B cell (primary cell): Measurements from ENCODE around the gene HNRNPAB. TPM values are rescaled to one million over a fixed set of nuclear protein-coding genes. Genes with fewer than 3 reads are reported as not detected.
A peak's percentile ranks its signal among the peaks of the same experiment; 100 is the strongest.

ENCODE experiments used
- ATAC-seq: fragments of 200-7000 bp; cut with Tn5 transposase; one replicate; pipeline ENCODE4 v1.10.0; 2021; ENCODE audit warnings: low read depth, mild to moderate bottlenecking, moderate number of reproducible peaks, moderate library complexity
- CTCF ChIA-PET: fragments of 350-600 bp; sonication (Branson Sonifier 250); formaldehyde crosslinking; loops from one replicate; lab custom pipeline; 2021; ENCODE audit warnings: antibody characterized with exemption, inconsistent platforms; lab: Charles Lee
- POLR2A ChIA-PET: fragments of 350-600 bp; sonication (Branson Sonifier 250); formaldehyde crosslinking; loops from one replicate; lab custom pipeline; 2021; ENCODE audit warnings: antibody characterized with exemption; lab: Charles Lee
- DNase-seq: peaks from one replicate; pipeline ENCODE4 v3.0.0; 2013
- H2AFZ ChIP-seq: 2 replicates; pipeline ENCODE4 v1.6.1; 2012; ENCODE audit warnings: mild to moderate bottlenecking, low read depth, low read length; ENCODE audit not compliant: insufficient read depth, poor library complexity, severe bottlenecking
- H3K27ac ChIP-seq, 2 donors: 1 replicate in 1 of 2; 2 replicates in 1 of 2; pipeline ENCODE4 v1.5.1; 2012 to 2013; ENCODE audit warnings: low read length in 2 of 2, mild to moderate bottlenecking in 2 of 2, moderate library complexity in 1 of 2
- H3K27me3 ChIP-seq, 4 experiments: fragments of 200-600 bp in 1 of 4; sonication (generic) in 1 of 4; replicated peaks in 1 of 4; 1 replicate in 2 of 4; 2 replicates in 2 of 4; pipeline versions ENCODE4 v1.6.1 to v1.7.0; 2013 to 2016; ENCODE audit warnings: low read length in 3 of 4, mild to moderate bottlenecking in 2 of 4, mixed read lengths in 1 of 4, moderate library complexity in 1 of 4; ENCODE audit not compliant: insufficient read depth in 4 of 4, control insufficient read depth in 3 of 4; ENCODE audit errors: control extremely low read depth in 1 of 4
- H3K36me3 ChIP-seq, 2 experiments: replicated peaks in 1 of 2; 1 replicate in 1 of 2; 2 replicates in 1 of 2; pipeline versions ENCODE4 v1.6.1 to v1.7.1; 2013; ENCODE audit warnings: low read length in 1 of 2; ENCODE audit not compliant: insufficient read depth in 2 of 2, control insufficient read depth in 1 of 2; ENCODE audit errors: control extremely low read depth in 1 of 2, extremely low read depth in 1 of 2
- H3K4me1 ChIP-seq, 2 donors: fragments of 200-600 bp in 1 of 2; sonication (generic) in 1 of 2; 1 replicate in 1 of 2; 2 replicates in 1 of 2; pipeline versions ENCODE4 v1.5.1 to v1.6.1; 2013 to 2017; ENCODE audit warnings: low read length in 2 of 2; ENCODE audit not compliant: control insufficient read depth in 2 of 2, insufficient read depth in 2 of 2
- H3K4me2 ChIP-seq: replicated peaks from 2 replicates; pipeline ENCODE3; 2012; ENCODE audit warnings: mild to moderate bottlenecking, low read depth, low read length; ENCODE audit not compliant: poor library complexity, severe bottlenecking
- H3K4me3 ChIP-seq, 5 experiments: fragments of 200-600 bp in 1 of 5; sonication (generic) in 1 of 5; 1 replicate in 3 of 5; 2 replicates in 2 of 5; pipeline versions ENCODE4 v1.5.1 to v1.7.0; 2011 to 2016; ENCODE audit warnings: low read length in 4 of 5, mild to moderate bottlenecking in 4 of 5, low read depth in 2 of 5, control low read depth in 1 of 5, moderate library complexity in 1 of 5; ENCODE audit not compliant: insufficient read depth in 1 of 5; ENCODE audit errors: control extremely low read depth in 1 of 5, extremely low read depth in 1 of 5
- H3K79me2 ChIP-seq: fragments of 200-600 bp; sonication (generic); one replicate; pipeline ENCODE4 v1.6.0; 2016; ENCODE audit warnings: low read length; ENCODE audit not compliant: control insufficient read depth, insufficient read depth
- H3K9ac ChIP-seq: fragments of 200-600 bp; sonication (generic); 2 replicates; pipeline ENCODE4 v1.6.1; 2017; ENCODE audit warnings: mild to moderate bottlenecking, low read length, moderate library complexity
- H3K9me3 ChIP-seq, 3 donors: one replicate each; pipeline versions ENCODE4 v1.6.1 to v1.7.1; 2013; ENCODE audit warnings: low read length in 2 of 3; ENCODE audit not compliant: control insufficient read depth in 2 of 3, insufficient read depth in 1 of 3; ENCODE audit errors: control extremely low read depth in 1 of 3
- H4K20me1 ChIP-seq: 2 replicates; pipeline ENCODE4 v1.6.0; 2012; ENCODE audit warnings: mild to moderate bottlenecking, low read length; ENCODE audit not compliant: insufficient read depth, control insufficient read depth, poor library complexity, severe bottlenecking
- H3K27ac Mint-ChIP-seq: one replicate; pipeline ENCODE4 v1.8.0; 2021; ENCODE audit warnings: mixed read lengths
- H3K27me3 Mint-ChIP-seq: one replicate; pipeline ENCODE4 v1.8.0; 2021; ENCODE audit warnings: mixed read lengths
- H3K4me1 Mint-ChIP-seq: one replicate; pipeline ENCODE4 v1.8.0; 2021; ENCODE audit warnings: mixed read lengths
- H3K4me3 Mint-ChIP-seq: one replicate; pipeline ENCODE4 v1.8.0; 2021; ENCODE audit warnings: mixed read lengths
- H3K9me3 Mint-ChIP-seq: one replicate; pipeline ENCODE4 v1.8.0; 2022; ENCODE audit warnings: mixed read lengths; ENCODE audit not compliant: insufficient read depth
- CTCF ChIP-seq: fragments of 200-600 bp; IDR thresholded peaks from one replicate; pipeline ENCODE4 v1.8.0; 2022; ENCODE audit warnings: antibody characterized with exemption, mild to moderate bottlenecking
- EZH2 ChIP-seq: IDR thresholded peaks from 2 replicates; pipeline ENCODE4 v1.6.1; 2012; ENCODE audit warnings: borderline replicate concordance, low read depth, mild to moderate bottlenecking, moderate library complexity, low read length; ENCODE audit not compliant: insufficient read depth, poor library complexity, severe bottlenecking
- WGBS: methylation state at CpG from one replicate; pipeline ENCODE4 v1.1.5; 2013; ENCODE audit warnings: missing lambda C conversion rate; ENCODE audit not compliant: insufficient coverage; 5-methylcytosine and 5-hydroxymethylcytosine counted together
- intact Hi-C: fragments of 100-400 bp; cut with micrococcal nuclease; formaldehyde crosslinking; loops from one replicate; pipeline ENCODE4 v1.10.0; 2022
- polyA plus RNA-seq: library from polyadenylated mRNA; depleted of rRNA; stranded (reverse); fragments of >200 nt; gene quantifications from 2 replicates; pipeline ENCODE4 v1.2.3, GENCODE V29; 2012
- total RNA-seq, 2 donors: library from RNA; stranded (reverse); fragments of 120-200 nt in 1 of 2; gene quantifications; 1 replicate in 1 of 2; 2 replicates in 1 of 2; pipeline versions ENCODE4 v1.2.3 to v1.2.4, GENCODE V29; 2013 to 2022

Gene HNRNPAB
- total and polyA plus RNA-seq, 2 donors (not counting 1 experiment from before 2014, with no cell fraction given): 25.1 to 75.1 TPM

- TF ChIP-seq CTCF (no peak), EZH2 (no peak)
- ATAC-seq (no peak), DNase-seq (no peak)
- Histone ChIP-seq H3K79me2 (peaks cover 9% of the 10 kb centered on the region), H3K9me3 (no peaks in the 10 kb centered on the region), H3K9ac (no peak overlapping the region), H3K4me1 (peaks cover 44 to 64% of the 10 kb centered on the region in 2 donors), H3K27ac (no peak overlapping the region), H3K4me2 (no peak overlapping the region), H3K27me3 (no peaks in the 10 kb centered on the region), H3K36me3 (peaks cover 0 to 5% of the 10 kb centered on the region in 2 experiments), H2AFZ (no peak overlapping the region), H3K4me3 (no peak overlapping the region), H4K20me1 (peaks cover 10% of the 10 kb centered on the region)
- Mint-ChIP-seq H3K4me1 (peaks cover 52% of the 10 kb centered on the region), H3K4me3 (peak overlapping the region; percentile 11), H3K27me3 (no peaks in the 10 kb centered on the region), H3K9me3 (no peaks in the 10 kb centered on the region), H3K27ac (no peak overlapping the region)
- WGBS: 94% methylated on average over 9 of the region's 9 CpGs
- ChIA-PET POLR2A (interaction anchor here (0.7 kb wide), 1 partner anchor 198 kb away, joined by 6 read pairs; no protein-coding TSS in a partner anchor), CTCF (interaction anchor here (1.3 kb wide), 1 partner anchor 16 kb away, joined by 4 read pairs; no protein-coding TSS in a partner anchor)
- intact Hi-C loops: loop anchor here (10.0 kb wide), 1 partner anchor 389 kb away; the partner anchor contains the start of gene CLK4
These were observed 31.8 kb downstream of the HNRNPAB start for GRCh38 chr5:178236126-178236525.

DNA sequence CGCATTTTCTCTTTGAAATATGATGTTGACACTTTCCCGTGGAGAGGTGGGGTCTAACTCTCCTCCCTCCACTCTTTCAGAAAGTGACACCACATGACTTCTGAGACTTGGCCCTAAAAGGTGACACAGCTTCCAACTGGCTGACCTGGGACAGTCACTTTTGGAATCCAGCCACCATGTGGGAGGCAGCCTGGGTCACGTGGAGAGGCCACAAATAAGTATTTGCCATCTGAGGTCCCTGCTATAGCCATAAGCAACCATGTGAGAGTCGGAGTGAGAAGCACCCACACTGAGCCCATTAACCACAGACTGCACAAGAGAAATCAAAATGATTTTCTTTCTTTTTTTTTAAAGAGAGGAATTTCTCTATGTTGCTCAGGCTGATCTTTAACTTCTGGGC lies 32.3 kb downstream of the HNRNPAB start:
- ChIA-PET POLR2A (no interaction called here), CTCF (no interaction called here)
- Histone ChIP-seq H3K36me3 (no peaks in the 10 kb centered on the region), H3K9me3 (no peaks in the 10 kb centered on the region), H3K4me1 (peaks cover 44 to 64% of the 10 kb centered on the region in 2 donors), H3K4me2 (no peak overlapping the region), H3K27me3 (no peaks in the 10 kb centered on the region), H3K4me3 (no peak overlapping the region), H3K79me2 (peaks cover 4% of the 10 kb centered on the region), H2AFZ (no peak overlapping the region), H4K20me1 (peaks cover 4% of the 10 kb centered on the region), H3K9ac (no peak overlapping the region), H3K27ac (peak overlapping the region in 1 of 2 donors; percentile 24)
- intact Hi-C loops: loop anchor here (10.0 kb wide), 1 partner anchor 388 kb away; the partner anchor contains the start of gene CLK4
- no peak overlapping the region for H3K4me3 Mint-ChIP-seq
- no peak for DNase-seq
- TF ChIP-seq EZH2 (no peak), CTCF (no peak)
- no peaks in the 10 kb centered on the region for H3K27me3 Mint-ChIP-seq
- no peak for ATAC-seq
- 41% methylated on average over 4 of the region's 4 CpGs for WGBS
- no peak overlapping the region for H3K27ac Mint-ChIP-seq
- no peaks in the 10 kb centered on the region for H3K9me3 Mint-ChIP-seq
- peaks cover 52% of the 10 kb centered on the region for H3K4me1 Mint-ChIP-seq
